ENCODE measurements around the gene PADI2. TPM values are rescaled to one million over a fixed set of nuclear protein-coding genes. Genes with fewer than 3 reads are reported as not detected.
A peak's percentile ranks its signal among the peaks of the same experiment; 100 is the strongest.

The PADI2 gene
- total and polyA plus RNA-seq, 9 of the 15 experiments (the other 6 are each of a cell fraction or from before 2014, with no cell fraction given), result 0.01 to 0.11 (median 0.01) TPM; not detected in 5

GRCh38 chr1:17161137-17161740 lies 42.0 kb upstream of the PADI2 start (continued):
- TF ChIP-seq ESRRA (IDR thresholded peaks at IDR 0.05; ENCODE audit: borderline replicate concordance, low read depth), result no peak
- TF ChIP-seq KDM4B (IDR thresholded peaks at IDR 0.05; ENCODE audit: borderline replicate concordance in 2 of 2, low read depth in 1 of 2), result no peak
- no peak for TF ChIP-seq NKRF (IDR thresholded peaks at IDR 0.05; ENCODE audit: borderline replicate concordance)
- peak; percentile 98 for TF ChIP-seq RAD51 (IDR thresholded peaks at IDR 0.05; ENCODE audit: borderline replicate concordance, low read depth)
- no peak for TF ChIP-seq ZNF830 (CRISPR knock-in tag; IDR thresholded peaks at IDR 0.05)
- no peak for TF ChIP-seq KLF13 (tag; IDR thresholded peaks at IDR 0.05; ENCODE audit: borderline replicate concordance, low read depth)
- no peak for TF ChIP-seq DNMT1 (IDR thresholded peaks at IDR 0.05)
- TF ChIP-seq ZFP1 (CRISPR knock-in tag; IDR thresholded peaks at IDR 0.05), result no peak
- no peak for TF ChIP-seq CHAMP1 (IDR thresholded peaks at IDR 0.05)
- no peak for TF ChIP-seq ZNF583 (CRISPR knock-in tag; IDR thresholded peaks at IDR 0.05)
- peak; percentile 30; the same call in 1 of the 2 replicates for TF ChIP-seq PKNOX1 (IDR thresholded peaks at IDR 0.05)
- TF ChIP-seq LEF1 (IDR thresholded peaks at IDR 0.05), result no peak
- TF ChIP-seq MEF2A (IDR thresholded peaks at IDR 0.05; ENCODE audit: control insufficient read depth, low read depth, low read length), result no peak
- TF ChIP-seq CUX1 (CRISPR knock-in tag; IDR thresholded peaks at IDR 0.05), result no peak
- TF ChIP-seq ZNF347 (CRISPR knock-in tag; IDR thresholded peaks at IDR 0.05; ENCODE audit: low read depth), result no peak
- TF ChIP-seq FOXK1 (CRISPR knock-in tag; IDR thresholded peaks at IDR 0.05; ENCODE audit: borderline replicate concordance), result no peak
- no peak for TF ChIP-seq ZNF253 (CRISPR knock-in tag; conservative IDR thresholded peaks at IDR 0.05)
- 0 out of 2 replicates have a peak, but pooled peaks have one; percentile 24 for TF ChIP-seq ZNF766 (CRISPR knock-in tag; conservative IDR thresholded peaks at IDR 0.05)
